ENCODE results near the gene CHMP4B. TPM values are rescaled to one million over a fixed set of nuclear protein-coding genes. Genes with fewer than 3 reads are reported as not detected.

CHMP4B gene
- total RNA-seq, 1 donor from 2014 or later: 137 TPM

DNA sequence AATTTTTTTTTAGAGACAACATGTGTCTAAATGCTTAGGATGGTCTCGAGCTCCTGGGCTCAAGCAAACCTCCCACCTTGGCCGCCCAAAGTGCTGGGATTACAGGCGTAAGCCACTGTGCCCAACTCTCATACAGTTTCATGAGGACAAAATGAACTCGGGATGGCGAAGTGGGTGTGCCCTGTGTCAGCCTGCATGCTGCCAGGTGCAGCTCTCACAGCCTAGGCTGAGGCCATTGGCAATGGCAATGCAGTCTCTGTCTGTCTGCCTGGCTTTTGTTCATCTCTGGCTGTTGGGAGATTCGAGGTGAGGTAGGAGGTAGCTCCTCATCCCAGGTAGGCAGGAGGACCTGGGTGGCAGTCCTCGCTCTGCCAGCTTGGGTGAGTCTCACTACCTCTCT is 88.0 kb downstream of the CHMP4B start:
- TF ChIP-seq, protein P1, sequence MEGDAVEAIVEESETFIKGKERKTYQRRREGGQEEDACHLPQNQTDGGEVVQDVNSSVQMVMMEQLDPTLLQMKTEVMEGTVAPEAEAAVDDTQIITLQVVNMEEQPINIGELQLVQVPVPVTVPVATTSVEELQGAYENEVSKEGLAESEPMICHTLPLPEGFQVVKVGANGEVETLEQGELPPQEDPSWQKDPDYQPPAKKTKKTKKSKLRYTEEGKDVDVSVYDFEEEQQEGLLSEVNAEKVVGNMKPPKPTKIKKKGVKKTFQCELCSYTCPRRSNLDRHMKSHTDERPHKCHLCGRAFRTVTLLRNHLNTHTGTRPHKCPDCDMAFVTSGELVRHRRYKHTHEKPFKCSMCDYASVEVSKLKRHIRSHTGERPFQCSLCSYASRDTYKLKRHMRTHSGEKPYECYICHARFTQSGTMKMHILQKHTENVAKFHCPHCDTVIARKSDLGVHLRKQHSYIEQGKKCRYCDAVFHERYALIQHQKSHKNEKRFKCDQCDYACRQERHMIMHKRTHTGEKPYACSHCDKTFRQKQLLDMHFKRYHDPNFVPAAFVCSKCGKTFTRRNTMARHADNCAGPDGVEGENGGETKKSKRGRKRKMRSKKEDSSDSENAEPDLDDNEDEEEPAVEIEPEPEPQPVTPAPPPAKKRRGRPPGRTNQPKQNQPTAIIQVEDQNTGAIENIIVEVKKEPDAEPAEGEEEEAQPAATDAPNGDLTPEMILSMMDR (IDR thresholded peaks at IDR 0.05; ENCODE audit: unreplicated experiment): no peak
- Mint-ChIP-seq H3K27me3 (peaks cover 3% of the 10 kb centered on the region), H3K4me3 (ENCODE audit: low read depth) (no peak overlapping the region), H3K9me3 (ENCODE audit: low read depth) (no peaks in the 10 kb centered on the region), H3K4me1 (ENCODE audit: low read depth) (no peaks in the 10 kb centered on the region), H3K36me3 (ENCODE audit: insufficient read depth) (no peaks in the 10 kb centered on the region), H3K27ac (no peak overlapping the region)
- DNase-seq (ENCODE audit: low spot score, unreplicated experiment): no peak

DNA sequence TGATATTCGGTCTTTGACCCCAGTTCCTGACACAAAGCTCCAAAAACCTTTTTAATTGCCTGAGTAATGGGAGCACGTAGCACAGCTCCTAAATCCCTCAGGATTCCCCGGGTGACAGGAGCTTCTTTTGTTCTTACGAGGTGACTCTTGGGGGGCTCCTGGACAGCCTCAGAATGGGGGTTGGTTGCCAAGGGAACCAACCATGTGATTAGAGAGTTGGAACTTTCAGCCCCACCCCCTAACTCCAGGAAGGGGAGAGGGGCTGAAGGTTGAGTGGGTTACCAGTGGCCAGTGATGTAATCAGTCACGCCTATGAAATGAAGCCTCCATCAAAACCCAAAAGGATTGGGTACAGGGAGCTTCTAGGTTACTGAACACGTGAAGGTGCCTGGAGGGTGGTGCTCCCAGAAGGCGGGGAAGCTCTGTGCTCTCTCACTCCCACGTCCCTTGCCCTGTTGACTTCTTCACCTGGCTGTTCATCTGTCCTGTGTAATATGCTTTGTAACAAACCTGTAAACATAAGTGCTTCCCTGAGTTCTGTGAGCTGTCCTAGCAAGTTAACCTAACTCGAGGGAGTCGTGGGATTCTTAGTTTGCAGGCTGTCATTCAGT is 89.5 kb downstream of the CHMP4B start:
- Mint-ChIP-seq H3K9me3 (ENCODE audit: low read depth) (peaks cover 3% of the 10 kb centered on the region), H3K4me1 (ENCODE audit: low read depth) (no peaks in the 10 kb centered on the region), H3K36me3 (ENCODE audit: insufficient read depth) (no peaks in the 10 kb centered on the region), H3K4me3 (ENCODE audit: low read depth) (no peak overlapping the region), H3K27ac (no peak overlapping the region), H3K27me3 (peaks cover 3% of the 10 kb centered on the region)
- no peak for DNase-seq (ENCODE audit: low spot score, unreplicated experiment)
- TF ChIP-seq, protein P1 (IDR thresholded peaks at IDR 0.05; ENCODE audit: unreplicated experiment): no peak

DNA sequence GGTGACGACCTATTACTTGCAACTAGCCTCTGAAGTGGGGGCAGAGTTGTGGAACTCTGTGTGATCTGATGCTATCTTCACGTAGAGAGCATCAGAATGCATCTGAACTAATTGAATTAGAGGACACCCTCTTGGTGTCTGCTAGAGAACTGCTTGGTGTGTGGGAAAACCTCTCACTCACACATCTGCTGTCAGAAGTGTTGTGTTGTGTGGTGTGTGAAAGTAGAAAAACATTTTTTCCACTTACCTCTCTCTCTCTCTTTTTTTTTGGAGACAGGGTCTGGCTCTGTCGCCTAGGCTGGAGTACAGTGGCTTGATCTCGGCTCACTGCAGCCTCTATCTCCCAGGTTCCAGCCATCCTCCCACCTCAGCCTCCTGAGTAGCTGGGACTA is 90.0 kb downstream of the CHMP4B start:
- H3K27ac Mint-ChIP-seq: no peak overlapping the region
- H3K4me1 Mint-ChIP-seq (ENCODE audit: low read depth): no peaks in the 10 kb centered on the region
- peaks cover 3% of the 10 kb centered on the region for H3K27me3 Mint-ChIP-seq
- TF ChIP-seq, protein P1 (IDR thresholded peaks at IDR 0.05; ENCODE audit: unreplicated experiment): no peak
- H3K4me3 Mint-ChIP-seq (ENCODE audit: low read depth): no peak overlapping the region
- H3K9me3 Mint-ChIP-seq (ENCODE audit: low read depth): peaks cover 3% of the 10 kb centered on the region
- no peaks in the 10 kb centered on the region for H3K36me3 Mint-ChIP-seq (ENCODE audit: insufficient read depth)
- DNase-seq (ENCODE audit: low spot score, unreplicated experiment): no peak

DNA sequence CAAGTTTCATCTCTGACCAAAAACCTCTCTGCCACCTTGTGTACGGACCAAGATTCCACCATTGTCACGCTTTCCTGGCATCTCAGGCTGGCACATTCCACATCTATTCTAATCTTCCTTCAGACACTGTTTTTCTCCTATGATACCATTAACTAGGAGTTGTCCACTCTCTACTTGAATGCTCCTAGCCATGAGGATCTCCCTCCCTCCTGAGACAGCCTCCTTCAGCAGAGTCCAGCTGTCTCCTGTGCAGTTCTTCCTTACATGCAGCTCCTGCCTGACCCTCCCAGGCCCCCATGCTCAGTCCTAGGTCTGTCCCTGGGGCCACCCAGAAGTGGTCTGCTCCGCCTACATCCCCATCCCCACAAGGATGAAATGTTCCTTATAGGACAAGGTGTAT is 90.9 kb downstream of the CHMP4B start:
- Mint-ChIP-seq H3K9me3 (ENCODE audit: low read depth) (peaks cover 3% of the 10 kb centered on the region), H3K27ac (no peak overlapping the region), H3K4me3 (ENCODE audit: low read depth) (no peak overlapping the region), H3K27me3 (peaks cover under 1% of the 10 kb centered on the region), H3K4me1 (ENCODE audit: low read depth) (no peaks in the 10 kb centered on the region), H3K36me3 (ENCODE audit: insufficient read depth) (no peaks in the 10 kb centered on the region)
- TF ChIP-seq, protein P1 (IDR thresholded peaks at IDR 0.05; ENCODE audit: unreplicated experiment): no peak
- DNase-seq (ENCODE audit: low spot score, unreplicated experiment): no peak

Other genes starting within 250 kb of the CHMP4B start
- gene C20orf144, start 149.0 kb upstream of the CHMP4B start, total RNA-seq: 0.27 TPM in 1 of 2 replicates, not detected in the other
- 0.36 and 0.38 TPM in 2 replicates for gene ACTL10, start 144.4 kb upstream of the CHMP4B start, total RNA-seq
- 68.3 and 74.6 TPM in 2 replicates for gene NECAB3, start 136.9 kb upstream of the CHMP4B start, total RNA-seq
- 26.2 and 26.5 TPM in 2 replicates for gene E2F1, start 125.0 kb upstream of the CHMP4B start, total RNA-seq
- 5.0 and 6.1 TPM in 2 replicates for gene PXMP4, start 91.0 kb upstream of the CHMP4B start, total RNA-seq
- gene ZNF341, start 79.4 kb upstream of the CHMP4B start, total RNA-seq: 8.0 and 8.3 TPM in 2 replicates
- 228 and 236 TPM in 2 replicates for gene RALY, start 182.6 kb downstream of the CHMP4B start, total RNA-seq